VCaP (cell line): Measurements from ENCODE around the gene HCN3.

Source experiments
- H3K27ac ChIP-seq: fragments of 450-650 bp; 2 replicates; pipeline ENCODE4 v1.5.1; 2017
- TF ChIP-seq, protein P1 (sequence below): fragments of 450-650 bp; conservative IDR thresholded peaks from 2 replicates; pipeline ENCODE4 v1.5.1; 2017; ENCODE audit warnings: mild to moderate bottlenecking, moderate library complexity

The HCN3 gene

DNA sequence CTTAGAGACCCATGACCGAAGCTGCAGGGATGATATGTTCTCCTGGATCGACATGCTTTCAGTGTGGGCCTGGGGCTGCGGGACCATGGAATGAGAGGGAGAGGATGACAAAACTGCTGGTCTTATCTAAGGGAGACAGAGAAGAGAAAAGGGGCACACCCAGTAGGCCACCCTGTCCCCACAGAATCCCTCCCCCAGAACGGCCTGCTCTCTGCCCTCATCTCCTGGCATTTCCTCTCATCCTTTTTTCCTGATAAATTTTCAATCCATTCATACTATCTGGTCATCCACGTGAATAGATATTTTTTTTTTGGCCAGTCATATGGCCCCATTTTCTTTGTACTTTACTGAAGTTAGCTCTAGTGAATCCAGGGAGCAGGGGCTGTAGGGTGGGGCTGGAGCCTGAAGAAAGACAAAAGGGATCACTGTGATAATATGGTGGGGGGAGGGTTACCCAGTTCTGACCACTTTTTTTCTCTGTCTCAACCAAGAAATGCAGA lies 24.1 kb downstream of the HCN3 start, which contains the start of gene PKLR:
Gene PKLR, minus strand, starts transcription at position 97 of the 500 bp plus-strand sequence. Its CDS starts 43 bp downstream, at position 54.
- TF ChIP-seq, protein P1, sequence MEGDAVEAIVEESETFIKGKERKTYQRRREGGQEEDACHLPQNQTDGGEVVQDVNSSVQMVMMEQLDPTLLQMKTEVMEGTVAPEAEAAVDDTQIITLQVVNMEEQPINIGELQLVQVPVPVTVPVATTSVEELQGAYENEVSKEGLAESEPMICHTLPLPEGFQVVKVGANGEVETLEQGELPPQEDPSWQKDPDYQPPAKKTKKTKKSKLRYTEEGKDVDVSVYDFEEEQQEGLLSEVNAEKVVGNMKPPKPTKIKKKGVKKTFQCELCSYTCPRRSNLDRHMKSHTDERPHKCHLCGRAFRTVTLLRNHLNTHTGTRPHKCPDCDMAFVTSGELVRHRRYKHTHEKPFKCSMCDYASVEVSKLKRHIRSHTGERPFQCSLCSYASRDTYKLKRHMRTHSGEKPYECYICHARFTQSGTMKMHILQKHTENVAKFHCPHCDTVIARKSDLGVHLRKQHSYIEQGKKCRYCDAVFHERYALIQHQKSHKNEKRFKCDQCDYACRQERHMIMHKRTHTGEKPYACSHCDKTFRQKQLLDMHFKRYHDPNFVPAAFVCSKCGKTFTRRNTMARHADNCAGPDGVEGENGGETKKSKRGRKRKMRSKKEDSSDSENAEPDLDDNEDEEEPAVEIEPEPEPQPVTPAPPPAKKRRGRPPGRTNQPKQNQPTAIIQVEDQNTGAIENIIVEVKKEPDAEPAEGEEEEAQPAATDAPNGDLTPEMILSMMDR = no peak
- H3K27ac ChIP-seq = no peak within 1 kb of the TSS

GRCh38 chr1:155304558-155305063 lies 27.3 kb downstream of the HCN3 start:
- TF ChIP-seq, protein P1 = no peak

DNA sequence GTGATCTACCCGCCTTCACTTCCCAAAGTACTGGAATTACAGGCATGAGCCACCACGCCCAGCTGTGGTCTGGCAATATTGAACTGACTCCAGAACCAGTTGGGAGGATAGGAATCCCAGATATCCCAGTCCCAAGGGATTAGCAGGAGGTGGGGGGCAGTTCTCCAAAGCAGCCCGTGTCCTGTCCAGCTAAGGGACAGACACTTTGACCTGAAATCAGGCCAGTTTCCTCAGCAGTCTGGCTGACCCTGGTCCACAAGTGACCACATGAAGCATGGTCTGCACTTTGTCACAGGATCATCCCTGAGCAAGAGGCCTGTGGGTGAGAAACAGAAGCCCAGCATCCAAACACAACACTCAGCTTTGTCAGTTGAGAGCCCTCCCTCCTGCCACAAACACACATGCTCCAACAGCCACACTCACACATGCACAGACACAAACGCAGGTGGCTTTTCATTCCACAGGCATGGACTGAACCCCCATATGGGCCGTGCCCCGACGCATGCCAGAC lies 28.7 kb downstream of the HCN3 start:
- peak overlapping the region; percentile 88; the same call in 1 of the 2 replicates for H3K27ac ChIP-seq
- TF ChIP-seq, protein P1 = no peak

More at GRCh38 chr1:155304558-155305063, 27.3 kb downstream of the HCN3 start:
- peak overlapping the region; percentile 14; the same call in 1 of the 2 replicates for H3K27ac ChIP-seq

DNA sequence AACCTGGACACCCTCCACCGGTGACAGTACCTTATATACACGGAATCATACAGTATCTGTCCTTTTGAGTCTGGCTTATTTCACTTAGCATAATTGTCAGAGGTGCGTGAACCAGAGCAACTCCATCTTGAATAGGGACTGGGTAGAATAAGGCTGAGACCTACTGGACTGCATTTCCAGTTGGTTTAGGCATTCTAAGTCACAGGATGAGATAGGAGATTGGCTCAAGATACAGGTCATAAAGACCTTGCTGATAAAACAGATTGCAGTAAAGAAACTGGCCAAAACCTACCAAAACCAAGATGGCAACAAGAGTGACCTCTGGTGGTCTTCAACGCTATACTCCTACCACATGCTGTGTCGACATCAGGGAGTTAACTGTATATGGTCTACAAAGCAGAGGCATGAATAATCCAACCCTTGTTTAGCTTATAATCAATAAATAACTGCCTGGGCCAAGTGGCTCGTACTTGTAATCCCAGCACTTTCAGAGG lies 30.0 kb downstream of the HCN3 start:
- peak overlapping the region; percentile 88 for H3K27ac ChIP-seq
- TF ChIP-seq, protein P1 = no peak

- peak within 1 kb of the TSS; percentile 88 for H3K27ac ChIP-seq
- TF ChIP-seq, protein P1 = no peak
These were observed 31.5 kb downstream of the HCN3 start, which contains the start of gene FDPS for GRCh38 chr1:155308493-155309422. Gene FDPS (plus strand): TSS chr1:155308866. CDS start chr1:155309790, 924 bp downstream.

- TF ChIP-seq, protein P1 = no peak
- H3K27ac ChIP-seq = peak overlapping the region; percentile 88
These were observed 32.3 kb downstream of the HCN3 start for GRCh38 chr1:155309423-155310021.
